WTC11 (cell line): ENCODE results near the gene CHST11. TPM values are rescaled to one million over a fixed set of nuclear protein-coding genes. Genes with fewer than 3 reads are reported as not detected.

Experiments used
- ATAC-seq: fragments of 200-7000 bp; cut with Tn5 transposase; 2 replicates; pipeline ENCODE4 v1.10.0; 2021; ENCODE audit warnings: mild to moderate bottlenecking, moderate library complexity
- CTCF ChIA-PET: fragments of 300-600 bp; sonication (Branson Sonifier 250); formaldehyde crosslinking; loops from one replicate; lab custom pipeline; 2021; ENCODE audit warnings: antibody characterized with exemption; lab: Charles Lee
- POLR2A ChIA-PET: fragments of 350-600 bp; sonication (Branson Sonifier 250); formaldehyde crosslinking; loops from one replicate; lab custom pipeline; 2021; ENCODE audit warnings: antibody characterized with exemption; lab: Charles Lee
- DNase-seq: peaks from one replicate; pipeline ENCODE4 v3.0.0; 2021; ENCODE audit warnings: low spot score
- H3K27ac Mint-ChIP-seq: 2 replicates; pipeline ENCODE4 v1.8.0; 2021; ENCODE audit warnings: mixed read lengths
- H3K27me3 Mint-ChIP-seq: 2 replicates; pipeline ENCODE4 v1.8.0; 2021; ENCODE audit warnings: low read depth, mild to moderate bottlenecking, moderate library complexity, mixed read lengths
- H3K36me3 Mint-ChIP-seq: 2 replicates; pipeline ENCODE4 v1.8.0; 2021; ENCODE audit warnings: mixed read lengths
- H3K4me1 Mint-ChIP-seq: 2 replicates; pipeline ENCODE4 v1.8.0; 2022; ENCODE audit warnings: mixed read lengths
- H3K4me3 Mint-ChIP-seq: 2 replicates; pipeline ENCODE4 v1.8.0; 2021; ENCODE audit warnings: mild to moderate bottlenecking, moderate library complexity, mixed read lengths
- H3K9me3 Mint-ChIP-seq: 2 replicates; pipeline ENCODE4 v1.8.0; 2021; ENCODE audit warnings: mixed read lengths
- CBFB ChIP-seq: sonication (generic); formaldehyde crosslinking; IDR thresholded peaks from 2 replicates; pipeline ENCODE4 v1.8.1; 2022; ENCODE audit warnings: mild to moderate bottlenecking, low read depth, missing genetic modification reagents
- ETV6 ChIP-seq: sonication (generic); formaldehyde crosslinking; IDR thresholded peaks from 2 replicates; pipeline ENCODE4 v1.8.1; 2022; ENCODE audit warnings: mild to moderate bottlenecking, missing genetic modification reagents
- GABPB1 ChIP-seq: sonication (generic); formaldehyde crosslinking; IDR thresholded peaks from 2 replicates; pipeline ENCODE4 v1.8.1; 2023; ENCODE audit warnings: mild to moderate bottlenecking, missing genetic modification reagents
- GTF2I ChIP-seq: fragments of 250-450 bp; sonication (Bioruptor Pico); conservative IDR thresholded peaks from 2 replicates; pipeline ENCODE4 v1.4.0; 2021; ENCODE audit warnings: mild to moderate bottlenecking
- HMGA2 ChIP-seq: fragments of 250-450 bp; sonication (Bioruptor Pico); IDR thresholded peaks from 2 replicates; pipeline ENCODE4 v1.4.0; 2021; ENCODE audit warnings: mild to moderate bottlenecking, moderate library complexity
- JAZF1 ChIP-seq: fragments of 250-450 bp; sonication (Bioruptor Pico); IDR thresholded peaks from 2 replicates; pipeline ENCODE4 v1.9.0; 2021; ENCODE audit warnings: moderate library complexity, mild to moderate bottlenecking, inconsistent platforms
- JUN ChIP-seq: sonication (generic); formaldehyde crosslinking; IDR thresholded peaks from 2 replicates; pipeline ENCODE4 v1.8.0; 2023; ENCODE audit warnings: mild to moderate bottlenecking, missing genetic modification reagents
- NR3C1 ChIP-seq: sonication (generic); formaldehyde crosslinking; conservative IDR thresholded peaks from 2 replicates; pipeline ENCODE4 v1.8.1; 2023; ENCODE audit warnings: low read depth, mild to moderate bottlenecking, missing genetic modification reagents
- OVOL2 ChIP-seq: fragments of 250-450 bp; sonication (Bioruptor Pico); IDR thresholded peaks from 2 replicates; pipeline ENCODE4 v1.9.0; 2021; ENCODE audit warnings: mild to moderate bottlenecking, borderline replicate concordance
- SOX15 ChIP-seq: fragments of 250-450 bp; sonication (Bioruptor Pico); IDR thresholded peaks from 2 replicates; pipeline ENCODE4 v1.9.0; 2021; ENCODE audit warnings: mild to moderate bottlenecking
- STAT6 ChIP-seq: sonication (generic); formaldehyde crosslinking; conservative IDR thresholded peaks from 2 replicates; pipeline ENCODE4 v1.8.1; 2023; ENCODE audit warnings: mild to moderate bottlenecking, low read depth, missing genetic modification reagents, moderate library complexity
- ZBTB21 ChIP-seq: sonication (generic); formaldehyde crosslinking; IDR thresholded peaks from 2 replicates; pipeline ENCODE4 v1.8.1; 2023; ENCODE audit warnings: mild to moderate bottlenecking, missing genetic modification reagents, borderline replicate concordance
- ZNF121 ChIP-seq: sonication (generic); formaldehyde crosslinking; IDR thresholded peaks from 2 replicates; pipeline ENCODE4 v1.8.0; 2023; ENCODE audit warnings: missing genetic modification reagents
- ZNF317 ChIP-seq: sonication (generic); formaldehyde crosslinking; IDR thresholded peaks from 2 replicates; pipeline ENCODE4 v1.8.1; 2023; ENCODE audit warnings: low read depth, mild to moderate bottlenecking, moderate library complexity, missing genetic modification reagents, borderline replicate concordance
- total RNA-seq: library from RNA; stranded (reverse); gene quantifications from 3 replicates; pipeline ENCODE4 v1.2.3, GENCODE V29; 2021
- TF ChIP-seq, protein P1 (sequence below): sonication (generic); formaldehyde crosslinking; IDR thresholded peaks from 2 replicates; pipeline ENCODE4 v1.8.0; 2023; ENCODE audit warnings: missing genetic modification reagents, mild to moderate bottlenecking, borderline replicate concordance
- TF ChIP-seq, protein P2 (sequence below): sonication (generic); formaldehyde crosslinking; IDR thresholded peaks from 2 replicates; pipeline ENCODE4 v1.8.1; 2022; ENCODE audit warnings: low read depth, missing genetic modification reagents, borderline replicate concordance
- TF ChIP-seq, protein P3 (sequence below): sonication (generic); formaldehyde crosslinking; IDR thresholded peaks from 2 replicates; pipeline ENCODE4 v1.8.1; 2022; ENCODE audit warnings: mild to moderate bottlenecking, missing genetic modification reagents, moderate library complexity, borderline replicate concordance
- TF ChIP-seq, protein P4 (sequence below): fragments of 250-450 bp; sonication (Bioruptor Pico); IDR thresholded peaks from 2 replicates; pipeline ENCODE4 v1.9.0; 2021; ENCODE audit warnings: mild to moderate bottlenecking

Gene CHST11
- total RNA-seq, 1 experiment from 2014 or later = 24.2 TPM

GRCh38 chr12:104627990-104628830 lies 171.5 kb downstream of the CHST11 start (continued):
- TF ChIP-seq, protein P1, sequence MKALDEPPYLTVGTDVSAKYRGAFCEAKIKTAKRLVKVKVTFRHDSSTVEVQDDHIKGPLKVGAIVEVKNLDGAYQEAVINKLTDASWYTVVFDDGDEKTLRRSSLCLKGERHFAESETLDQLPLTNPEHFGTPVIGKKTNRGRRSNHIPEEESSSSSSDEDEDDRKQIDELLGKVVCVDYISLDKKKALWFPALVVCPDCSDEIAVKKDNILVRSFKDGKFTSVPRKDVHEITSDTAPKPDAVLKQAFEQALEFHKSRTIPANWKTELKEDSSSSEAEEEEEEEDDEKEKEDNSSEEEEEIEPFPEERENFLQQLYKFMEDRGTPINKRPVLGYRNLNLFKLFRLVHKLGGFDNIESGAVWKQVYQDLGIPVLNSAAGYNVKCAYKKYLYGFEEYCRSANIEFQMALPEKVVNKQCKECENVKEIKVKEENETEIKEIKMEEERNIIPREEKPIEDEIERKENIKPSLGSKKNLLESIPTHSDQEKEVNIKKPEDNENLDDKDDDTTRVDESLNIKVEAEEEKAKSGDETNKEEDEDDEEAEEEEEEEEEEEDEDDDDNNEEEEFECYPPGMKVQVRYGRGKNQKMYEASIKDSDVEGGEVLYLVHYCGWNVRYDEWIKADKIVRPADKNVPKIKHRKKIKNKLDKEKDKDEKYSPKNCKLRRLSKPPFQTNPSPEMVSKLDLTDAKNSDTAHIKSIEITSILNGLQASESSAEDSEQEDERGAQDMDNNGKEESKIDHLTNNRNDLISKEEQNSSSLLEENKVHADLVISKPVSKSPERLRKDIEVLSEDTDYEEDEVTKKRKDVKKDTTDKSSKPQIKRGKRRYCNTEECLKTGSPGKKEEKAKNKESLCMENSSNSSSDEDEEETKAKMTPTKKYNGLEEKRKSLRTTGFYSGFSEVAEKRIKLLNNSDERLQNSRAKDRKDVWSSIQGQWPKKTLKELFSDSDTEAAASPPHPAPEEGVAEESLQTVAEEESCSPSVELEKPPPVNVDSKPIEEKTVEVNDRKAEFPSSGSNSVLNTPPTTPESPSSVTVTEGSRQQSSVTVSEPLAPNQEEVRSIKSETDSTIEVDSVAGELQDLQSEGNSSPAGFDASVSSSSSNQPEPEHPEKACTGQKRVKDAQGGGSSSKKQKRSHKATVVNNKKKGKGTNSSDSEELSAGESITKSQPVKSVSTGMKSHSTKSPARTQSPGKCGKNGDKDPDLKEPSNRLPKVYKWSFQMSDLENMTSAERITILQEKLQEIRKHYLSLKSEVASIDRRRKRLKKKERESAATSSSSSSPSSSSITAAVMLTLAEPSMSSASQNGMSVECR (CRISPR knock-in tag) = no peak
- TF ChIP-seq OVOL2 (CRISPR knock-in tag) (no peak), GTF2I (CRISPR knock-in tag) (peak; percentile 33; the same call in 1 of the 2 replicates)

GRCh38 chr12:104628831-104629135 lies 172.0 kb downstream of the CHST11 start:
- DNase-seq = no peak
- Mint-ChIP-seq H3K4me3 (no peak overlapping the region), H3K4me1 (peaks cover 58% of the 10 kb centered on the region), H3K27ac (no peak overlapping the region), H3K9me3 (peaks cover under 1% of the 10 kb centered on the region), H3K27me3 (no peaks in the 10 kb centered on the region), H3K36me3 (no peaks in the 10 kb centered on the region)
- CTCF ChIA-PET = interaction anchor here (1.1 kb wide), 1 partner anchor 247 kb away, joined by 3 read pairs; no protein-coding TSS in a partner anchor
- POLR2A ChIA-PET = interaction anchor here (0.5 kb wide), 1 partner anchor 221 kb away, joined by 3 read pairs; no protein-coding TSS in a partner anchor
- ATAC-seq = no peak
- TF ChIP-seq NR3C1 (CRISPR knock-in tag) (no peak), GABPB1 (CRISPR knock-in tag) (no peak), ZNF121 (no peak), SOX15 (CRISPR knock-in tag) (no peak), JAZF1 (CRISPR knock-in tag) (no peak), ZBTB21 (CRISPR knock-in tag) (no peak), ZNF317 (CRISPR knock-in tag) (no peak), JUN (CRISPR knock-in tag) (no peak), CBFB (no peak), ETV6 (CRISPR knock-in tag) (no peak), STAT6 (CRISPR knock-in tag) (no peak), OVOL2 (CRISPR knock-in tag) (no peak), HMGA2 (CRISPR knock-in tag) (no peak)
- TF ChIP-seq, protein P2, sequence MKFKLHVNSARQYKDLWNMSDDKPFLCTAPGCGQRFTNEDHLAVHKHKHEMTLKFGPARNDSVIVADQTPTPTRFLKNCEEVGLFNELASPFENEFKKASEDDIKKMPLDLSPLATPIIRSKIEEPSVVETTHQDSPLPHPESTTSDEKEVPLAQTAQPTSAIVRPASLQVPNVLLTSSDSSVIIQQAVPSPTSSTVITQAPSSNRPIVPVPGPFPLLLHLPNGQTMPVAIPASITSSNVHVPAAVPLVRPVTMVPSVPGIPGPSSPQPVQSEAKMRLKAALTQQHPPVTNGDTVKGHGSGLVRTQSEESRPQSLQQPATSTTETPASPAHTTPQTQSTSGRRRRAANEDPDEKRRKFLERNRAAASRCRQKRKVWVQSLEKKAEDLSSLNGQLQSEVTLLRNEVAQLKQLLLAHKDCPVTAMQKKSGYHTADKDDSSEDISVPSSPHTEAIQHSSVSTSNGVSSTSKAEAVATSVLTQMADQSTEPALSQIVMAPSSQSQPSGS (CRISPR knock-in tag) = no peak
- TF ChIP-seq, protein P3, sequence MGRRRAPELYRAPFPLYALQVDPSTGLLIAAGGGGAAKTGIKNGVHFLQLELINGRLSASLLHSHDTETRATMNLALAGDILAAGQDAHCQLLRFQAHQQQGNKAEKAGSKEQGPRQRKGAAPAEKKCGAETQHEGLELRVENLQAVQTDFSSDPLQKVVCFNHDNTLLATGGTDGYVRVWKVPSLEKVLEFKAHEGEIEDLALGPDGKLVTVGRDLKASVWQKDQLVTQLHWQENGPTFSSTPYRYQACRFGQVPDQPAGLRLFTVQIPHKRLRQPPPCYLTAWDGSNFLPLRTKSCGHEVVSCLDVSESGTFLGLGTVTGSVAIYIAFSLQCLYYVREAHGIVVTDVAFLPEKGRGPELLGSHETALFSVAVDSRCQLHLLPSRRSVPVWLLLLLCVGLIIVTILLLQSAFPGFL (CRISPR knock-in tag) = no peak
- TF ChIP-seq, protein P4, sequence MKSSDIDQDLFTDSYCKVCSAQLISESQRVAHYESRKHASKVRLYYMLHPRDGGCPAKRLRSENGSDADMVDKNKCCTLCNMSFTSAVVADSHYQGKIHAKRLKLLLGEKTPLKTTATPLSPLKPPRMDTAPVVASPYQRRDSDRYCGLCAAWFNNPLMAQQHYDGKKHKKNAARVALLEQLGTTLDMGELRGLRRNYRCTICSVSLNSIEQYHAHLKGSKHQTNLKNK (CRISPR knock-in tag) = no peak
